Smooth muscle cell of the umbilical artery (primary cell): Measurements from ENCODE around the gene ARMC8. TPM values are rescaled to one million over a fixed set of nuclear protein-coding genes. Genes with fewer than 3 reads are reported as not detected.

Source experiments
- total RNA-seq: library from RNA; depleted of rRNA; stranded (reverse); fragments of >200 nt; gene quantifications from 2 replicates; pipeline ENCODE4 v1.2.3, GENCODE V29; 2014

Gene ARMC8, protein sequence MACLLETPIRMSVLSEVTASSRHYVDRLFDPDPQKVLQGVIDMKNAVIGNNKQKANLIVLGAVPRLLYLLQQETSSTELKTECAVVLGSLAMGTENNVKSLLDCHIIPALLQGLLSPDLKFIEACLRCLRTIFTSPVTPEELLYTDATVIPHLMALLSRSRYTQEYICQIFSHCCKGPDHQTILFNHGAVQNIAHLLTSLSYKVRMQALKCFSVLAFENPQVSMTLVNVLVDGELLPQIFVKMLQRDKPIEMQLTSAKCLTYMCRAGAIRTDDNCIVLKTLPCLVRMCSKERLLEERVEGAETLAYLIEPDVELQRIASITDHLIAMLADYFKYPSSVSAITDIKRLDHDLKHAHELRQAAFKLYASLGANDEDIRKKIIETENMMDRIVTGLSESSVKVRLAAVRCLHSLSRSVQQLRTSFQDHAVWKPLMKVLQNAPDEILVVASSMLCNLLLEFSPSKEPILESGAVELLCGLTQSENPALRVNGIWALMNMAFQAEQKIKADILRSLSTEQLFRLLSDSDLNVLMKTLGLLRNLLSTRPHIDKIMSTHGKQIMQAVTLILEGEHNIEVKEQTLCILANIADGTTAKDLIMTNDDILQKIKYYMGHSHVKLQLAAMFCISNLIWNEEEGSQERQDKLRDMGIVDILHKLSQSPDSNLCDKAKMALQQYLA
- 46.6 and 51.7 TPM in 2 replicates for total RNA-seq

DNA sequence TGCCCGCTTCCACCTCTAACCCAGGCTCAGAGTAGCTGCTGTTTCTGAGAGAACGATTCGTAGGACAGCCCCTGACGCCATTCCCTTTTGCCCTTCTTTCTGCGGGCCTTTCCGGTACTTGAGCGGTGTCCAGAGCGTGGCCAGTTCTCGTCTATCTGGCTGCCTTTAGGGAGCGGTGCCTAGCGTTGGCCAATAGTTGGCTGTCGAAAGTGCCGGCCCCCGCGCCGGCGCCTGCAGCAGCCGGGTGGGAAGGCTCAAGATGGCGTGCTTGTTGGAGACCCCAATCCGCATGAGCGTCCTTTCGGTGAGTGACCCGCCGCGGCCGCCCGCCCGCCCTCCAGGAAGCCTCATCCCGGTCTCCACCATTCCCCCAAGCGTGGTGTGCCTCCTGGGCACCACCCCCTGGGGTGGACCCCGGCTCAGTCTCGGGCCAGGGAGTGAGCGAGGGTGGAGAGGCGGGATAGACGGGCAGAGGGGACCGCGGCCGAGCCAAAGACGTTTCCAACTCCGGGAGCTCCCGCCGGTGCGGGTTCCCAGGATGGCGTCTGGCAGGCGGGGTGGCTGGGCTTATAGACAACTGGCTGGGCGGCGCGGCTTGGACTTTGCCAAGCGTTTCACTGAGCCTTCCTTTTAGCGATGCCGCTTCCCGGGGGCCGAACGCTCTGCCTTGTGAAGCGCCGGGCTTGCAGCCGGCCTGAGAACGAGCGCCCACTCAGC lies at the start of gene ARMC8:
TSS of gene ARMC8 (plus strand) at position 6 of the 717 bp plus-strand sequence. CDS start at position 260, 254 bp downstream.

DNA sequence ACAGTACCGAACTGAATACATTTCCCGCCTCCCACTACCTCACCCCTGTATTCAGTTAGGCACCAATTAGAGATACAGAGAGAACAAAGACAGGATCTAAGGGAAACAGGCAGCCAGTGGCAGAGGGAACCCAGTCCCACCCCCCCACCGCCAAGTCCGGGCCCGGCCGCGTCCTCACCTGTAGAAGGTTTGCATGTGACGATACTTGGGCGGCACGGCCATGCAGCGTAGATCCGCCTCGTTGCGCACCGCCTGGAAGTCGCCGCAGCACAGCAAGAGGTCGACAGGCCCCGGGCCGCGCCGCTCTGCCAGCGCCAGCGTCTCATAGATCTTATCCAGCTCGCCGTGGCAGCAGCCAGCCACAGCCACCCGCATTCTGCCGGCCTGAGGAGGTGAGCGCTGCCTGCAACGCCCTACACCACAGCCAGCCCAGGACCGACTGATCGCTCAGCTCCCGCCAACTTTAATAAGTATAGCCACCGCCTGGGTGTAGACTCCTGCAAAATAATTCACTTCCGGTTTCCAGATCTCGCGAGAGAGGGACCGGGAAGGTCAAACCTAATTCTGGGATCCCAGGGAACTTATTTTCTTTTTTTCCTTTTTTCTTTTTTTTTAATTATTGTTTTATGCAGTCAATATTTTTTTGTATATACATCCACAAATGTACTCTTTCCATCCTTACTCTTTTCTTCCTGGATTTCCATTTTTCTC lies 12.5 kb upstream of the ARMC8 start, which contains the start of gene DBR1:
TSS of gene DBR1 (minus strand) at position 501 of the 711 bp plus-strand sequence. CDS start at position 375, 126 bp downstream.

DNA sequence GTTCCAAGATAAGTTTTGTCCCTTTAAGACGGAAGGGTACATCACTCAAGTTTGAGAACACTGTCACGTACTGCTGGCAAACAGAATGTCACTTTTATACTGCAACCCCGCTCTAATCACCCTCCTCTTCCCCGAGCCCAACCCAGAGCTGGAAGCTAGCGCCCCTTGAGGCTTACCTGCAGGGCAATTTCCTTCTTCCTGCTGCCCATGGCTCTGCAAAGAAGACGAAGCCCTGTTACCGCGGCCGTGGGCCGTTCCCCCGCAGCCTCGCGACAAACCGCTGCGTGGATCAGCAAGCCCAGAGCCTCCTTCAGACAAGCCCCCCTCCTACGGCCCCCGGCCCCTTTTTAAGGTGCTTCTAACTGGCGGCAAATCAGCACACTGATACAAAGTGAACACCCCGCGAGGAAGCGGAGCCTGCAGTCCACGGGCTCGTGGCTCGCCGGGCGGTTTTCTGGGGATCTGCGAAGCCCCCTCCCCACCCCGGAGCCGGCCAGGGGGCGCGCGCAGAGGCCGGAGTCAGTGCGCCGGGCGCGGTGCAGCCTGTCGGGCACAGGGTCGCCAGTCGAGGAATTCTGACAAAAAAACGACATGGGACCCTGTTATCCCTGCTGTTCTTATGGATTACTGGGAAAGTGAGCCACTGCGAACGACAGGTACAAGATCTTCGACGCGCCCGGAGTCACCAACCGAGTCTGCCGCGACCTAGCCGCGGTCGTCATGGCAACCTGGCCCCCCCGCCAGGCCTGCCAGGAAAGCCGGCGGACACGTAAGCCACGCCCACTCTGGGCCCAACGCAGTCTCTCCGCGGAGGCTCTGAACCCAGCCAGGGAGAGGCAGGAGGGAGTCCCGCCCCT lies 142.3 kb downstream of the ARMC8 start, which contains the start of gene NME9:
TSS of gene NME9 (minus strand) at position 725 of the 857 bp plus-strand sequence. CDS start at position 209, 516 bp downstream.

Other genes starting within 250 kb of the ARMC8 start
- gene CLDN18, start 177.1 kb upstream of the ARMC8 start, total RNA-seq: not detected in 2 replicates
- gene DZIP1L, start 71.7 kb upstream of the ARMC8 start, total RNA-seq: 25.2 and 31.9 TPM in 2 replicates
- gene A4GNT, start 54.9 kb upstream of the ARMC8 start, total RNA-seq: not detected in 2 replicates
- gene DBR1, start 12.4 kb upstream of the ARMC8 start, total RNA-seq: 13.4 and 14.8 TPM in 2 replicates
- gene NME9, start 142.6 kb downstream of the ARMC8 start, total RNA-seq: not detected in 2 replicates
- 48.9 and 76.3 TPM in 2 replicates for gene MRAS, start 161.3 kb downstream of the ARMC8 start, total RNA-seq
- 0.59 and 1.6 TPM in 2 replicates for gene ESYT3, start 247.3 kb downstream of the ARMC8 start, total RNA-seq